H1 (cell line): Measurements from ENCODE around the gene DLG5. TPM values are rescaled to one million over a fixed set of nuclear protein-coding genes. Genes with fewer than 3 reads are reported as not detected.

Source experiments
- BACH1 ChIP-seq: IDR thresholded peaks from 2 replicates; pipeline ENCODE4 v1.6.1; 2012; ENCODE audit warnings: low read length, improper control_type of control experiment
- BCL11A ChIP-seq, 2 experiments: IDR thresholded peaks; one replicate each; pipeline ENCODE4 v1.6.1; 2011; ENCODE audit warnings: low read depth in 2 of 2, low read length in 2 of 2, mild to moderate bottlenecking in 2 of 2
- EP300 ChIP-seq, 2 experiments: IDR thresholded peaks; 1 replicate in 1 of 2; 2 replicates in 1 of 2; pipeline ENCODE4 v1.6.1; 2011 to 2012; ENCODE audit warnings: low read depth in 2 of 2, low read length in 2 of 2, mild to moderate bottlenecking in 2 of 2, borderline replicate concordance in 1 of 2, inconsistent platforms in 1 of 2, moderate library complexity in 1 of 2
- FOSL1 ChIP-seq: IDR thresholded peaks from 2 replicates; pipeline ENCODE4 v1.6.1; 2011; ENCODE audit warnings: mild to moderate bottlenecking, low read depth, low read length, moderate library complexity; ENCODE audit not compliant: insufficient read depth
- HDAC2 ChIP-seq, 2 experiments: fragments of 300-600 bp in 1 of 2; sonication (generic) in 1 of 2; IDR thresholded peaks; 2 replicates each; pipeline ENCODE4 v1.6.1; 2011 to 2012; ENCODE audit warnings: low read depth in 2 of 2, low read length in 2 of 2, mild to moderate bottlenecking in 2 of 2, moderate library complexity in 2 of 2, borderline replicate concordance in 1 of 2, inconsistent platforms in 1 of 2
- KDM1A ChIP-seq: fragments of 200-600, 300-600 bp; sonication (generic); IDR thresholded peaks from 2 replicates; pipeline ENCODE4 v1.7.1; 2016; ENCODE audit warnings: mild to moderate bottlenecking, low read length, borderline replicate concordance
- KDM4A ChIP-seq: IDR thresholded peaks from one replicate; pipeline ENCODE4 v1.7.1; 2012; ENCODE audit warnings: low read depth, mild to moderate bottlenecking, moderate library complexity, low read length, inconsistent platforms; ENCODE audit not compliant: severe bottlenecking
- MAFK ChIP-seq: IDR thresholded peaks from 2 replicates; pipeline ENCODE4 v1.6.1; 2012; ENCODE audit warnings: low read depth, mild to moderate bottlenecking, improper control_type of control experiment, low read length
- NRF1 ChIP-seq: IDR thresholded peaks from 2 replicates; pipeline ENCODE4 v1.6.1; 2011; ENCODE audit warnings: mild to moderate bottlenecking, low read depth, low read length, improper control_type of control experiment
- POLR2A ChIP-seq, 2 experiments: IDR thresholded peaks; 1 replicate in 1 of 2; 2 replicates in 1 of 2; pipeline ENCODE4 v1.6.1; 2011; ENCODE audit warnings: low read depth in 2 of 2, low read length in 2 of 2, mild to moderate bottlenecking in 2 of 2; ENCODE audit errors: control extremely low read depth in 1 of 2
- POU5F1 ChIP-seq: IDR thresholded peaks from 2 replicates; pipeline ENCODE4 v1.6.1; 2011; ENCODE audit warnings: low read depth, mild to moderate bottlenecking, low read length, moderate library complexity
- RFX5 ChIP-seq: IDR thresholded peaks from 2 replicates; pipeline ENCODE4 v1.6.1; 2011; ENCODE audit warnings: low read depth, low read length, improper control_type of control experiment, borderline replicate concordance
- RNF2 ChIP-seq: fragments of 200-900, 300-1000 bp; sonication (generic); IDR thresholded peaks from 2 replicates; pipeline ENCODE4 v1.7.1; 2016; ENCODE audit warnings: borderline replicate concordance, low read depth, mild to moderate bottlenecking, antibody characterized with exemption, low read length; ENCODE audit not compliant: poor library complexity, severe bottlenecking; ENCODE audit errors: missing control alignments
- SAP30 ChIP-seq: fragments of 300-600 bp; sonication (generic); IDR thresholded peaks from 2 replicates; pipeline ENCODE4 v1.7.1; 2012; ENCODE audit warnings: low read length, moderate library complexity, mild to moderate bottlenecking, inconsistent platforms; ENCODE audit not compliant: insufficient read depth, insufficient replicate concordance
- SIN3A ChIP-seq, 2 experiments: IDR thresholded peaks in 1 of 2; conservative IDR thresholded peaks in 1 of 2; 2 replicates each; pipeline ENCODE4 v1.6.1; 2011 to 2012; ENCODE audit warnings: low read length in 2 of 2, improper control_type of control experiment in 1 of 2, low read depth in 1 of 2, mild to moderate bottlenecking in 1 of 2
- SIRT6 ChIP-seq: IDR thresholded peaks from one replicate; pipeline ENCODE4 v1.7.1; 2012; ENCODE audit warnings: low read length, inconsistent platforms
- SP1 ChIP-seq: IDR thresholded peaks from 2 replicates; pipeline ENCODE4 v1.6.1; 2011; ENCODE audit warnings: low read depth, low read length
- TAF1 ChIP-seq: IDR thresholded peaks from 2 replicates; pipeline ENCODE4 v1.6.1; 2011; ENCODE audit warnings: mild to moderate bottlenecking, low read depth, low read length
- polyA plus RNA-seq, 7 experiments: library from polyadenylated mRNA; depleted of rRNA in 3 of 7; stranded (reverse) in 5 of 7; unstranded in 2 of 7; fragments of >200 nt in 5 of 7; fragments of 200-250 nt in 2 of 7; gene quantifications; 1 replicate in 5 of 7; 2 replicates in 1 of 7; 4 replicates in 1 of 7; pipeline versions ENCODE4 v1.2.1 to v1.2.3, GENCODE V29; 2011 to 2013; ENCODE audit warnings: missing spikeins in 2 of 7, mixed read lengths in 2 of 7
- total RNA-seq: library from RNA; stranded (reverse); fragmentation: NEBNext Ultra II Directional; extraction: Animal tissue kit (Norgen Biotek cat#: 25700); gene quantifications from 2 replicates; pipeline ENCODE4 v1.2.1, GENCODE V29; 2021
- TF ChIP-seq, protein P1 (sequence below): IDR thresholded peaks from 2 replicates; pipeline ENCODE4 v1.6.1; 2011; ENCODE audit warnings: low read length, improper control_type of control experiment

Gene DLG5
- total and polyA plus RNA-seq, 2 of the 8 experiments (the other 6 are each of a cell fraction or from before 2014, with no cell fraction given): 15.6 to 71.4 TPM

DNA sequence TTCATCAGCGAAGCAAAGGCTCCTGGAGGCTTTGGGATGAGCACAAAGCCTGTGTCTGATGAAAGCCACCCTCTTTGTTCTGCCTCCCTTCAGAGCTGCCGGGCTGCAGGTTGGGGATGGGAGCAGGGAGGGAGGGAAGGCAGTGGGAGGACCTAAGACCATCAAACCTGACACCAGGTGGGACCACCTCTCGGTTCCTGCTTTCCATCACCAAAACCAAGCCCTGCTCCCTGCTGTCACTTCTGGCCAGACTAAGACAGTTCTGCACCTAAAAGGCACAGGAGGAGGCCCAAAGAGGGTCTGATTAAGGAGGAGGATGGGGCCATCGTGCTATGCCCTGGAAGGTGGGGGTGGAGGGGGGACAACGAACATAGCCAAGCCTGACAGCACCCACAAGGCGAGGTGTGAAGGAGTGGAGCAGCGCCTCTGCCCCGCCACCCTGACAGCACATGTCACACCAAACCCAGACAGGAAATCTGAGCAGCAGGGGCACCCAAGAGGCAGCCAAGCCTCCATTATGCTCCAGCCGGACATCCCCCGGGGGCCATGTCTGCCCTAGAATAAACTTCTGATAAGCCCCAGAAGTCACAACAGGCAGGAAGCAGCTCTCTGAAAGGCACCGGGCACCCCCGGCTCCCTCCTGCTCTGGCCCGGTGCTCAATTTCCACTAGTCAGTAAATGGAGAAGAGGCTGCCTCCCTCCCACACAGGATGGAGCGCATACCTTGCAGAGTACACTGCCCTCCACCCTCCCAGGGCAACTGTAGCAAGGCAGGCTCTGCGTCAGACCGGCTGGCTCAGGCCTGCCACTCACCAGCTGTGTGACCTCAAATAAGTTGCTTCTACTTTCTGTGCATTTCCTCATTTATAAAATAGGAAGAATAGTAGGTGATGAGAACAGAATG lies 48.9 kb downstream of the DLG5 start (continued):
- TF ChIP-seq RNF2: no peak
- TF ChIP-seq, protein P1, sequence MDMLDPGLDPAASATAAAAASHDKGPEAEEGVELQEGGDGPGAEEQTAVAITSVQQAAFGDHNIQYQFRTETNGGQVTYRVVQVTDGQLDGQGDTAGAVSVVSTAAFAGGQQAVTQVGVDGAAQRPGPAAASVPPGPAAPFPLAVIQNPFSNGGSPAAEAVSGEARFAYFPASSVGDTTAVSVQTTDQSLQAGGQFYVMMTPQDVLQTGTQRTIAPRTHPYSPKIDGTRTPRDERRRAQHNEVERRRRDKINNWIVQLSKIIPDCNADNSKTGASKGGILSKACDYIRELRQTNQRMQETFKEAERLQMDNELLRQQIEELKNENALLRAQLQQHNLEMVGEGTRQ: no peak
- TF ChIP-seq BACH1: no peak
- no peak for TF ChIP-seq KDM4A
- TF ChIP-seq MAFK: no peak
- peak; percentile 93 for TF ChIP-seq SAP30
- peak in 1 of 2 experiments; percentile 59; a peak in 1 of 3 replicates for TF ChIP-seq EP300 (IDR thresholded peaks at IDR 0.05; ENCODE audit: borderline replicate concordance in 1 of 2, low read depth in 2 of 2, low read length in 2 of 2)
- TF ChIP-seq SIRT6: no peak
- TF ChIP-seq NRF1: no peak
- TF ChIP-seq TAF1: peak; percentile 53; the same call in 1 of the 2 replicates
- no peak for TF ChIP-seq POU5F1
- peak; percentile 43; the same call in 1 of the 2 replicates for TF ChIP-seq KDM1A
- TF ChIP-seq SP1: 0 out of 2 replicates have a peak, but pooled peaks have one; percentile 23
- TF ChIP-seq BCL11A (IDR thresholded peaks at IDR 0.05; ENCODE audit: low read depth in 2 of 2, low read length in 2 of 2): no peak
- no peak for TF ChIP-seq RFX5
- no peak for TF ChIP-seq FOSL1
- peak; percentile 60 to 88; a peak in 3 of 4 replicates for TF ChIP-seq HDAC2 (IDR thresholded peaks at IDR 0.05; ENCODE audit: borderline replicate concordance in 1 of 2, low read depth in 2 of 2, low read length in 2 of 2)
- peak in 1 of 2 experiments; percentile 54; a peak in 2 of 3 replicates for TF ChIP-seq POLR2A (IDR thresholded peaks at IDR 0.05; ENCODE audit: control extremely low read depth in 1 of 2, low read depth in 2 of 2, low read length in 2 of 2)
- TF ChIP-seq SIN3A (conservative IDR thresholded peaks at IDR 0.05 in 1 of 2, IDR thresholded peaks at IDR 0.05 in 1 of 2; ENCODE audit: low read depth in 1 of 2, low read length in 2 of 2): peak; percentile 89 to 93; a peak in 2 of 4 replicates
